Uterus (tissue), 4 donors: ENCODE measurements around the gene LGALS7B. TPM values are rescaled to one million over a fixed set of nuclear protein-coding genes. Genes with fewer than 3 reads are reported as not detected.
"Not testable (repeated sequence)": the region's sequence is repeated elsewhere in the genome, so short reads cannot be mapped to it uniquely, and the experiment has no call there.

Experiments
- DNase-seq, 2 donors: peaks; one replicate each; pipeline ENCODE4 v3.0.0-alpha.2; 2019 to 2020
- H3K27ac ChIP-seq, 2 donors: fragments of 200-600 bp; sonication (generic); 1 replicate in 1 of 2; 2 replicates in 1 of 2; pipeline ENCODE4 v1.5.1; 2016 to 2018
- H3K27me3 ChIP-seq, 2 donors: fragments of 200-600 bp; sonication (generic); one replicate each; pipeline ENCODE4 v1.5.1; 2018 to 2019; ENCODE audit warnings: control low read depth in 1 of 2
- H3K36me3 ChIP-seq, 2 donors: fragments of 200-600 bp; sonication (generic); one replicate each; pipeline ENCODE4 v1.5.1; 2019; ENCODE audit warnings: control low read depth in 1 of 2
- H3K4me1 ChIP-seq, 2 donors: fragments of 200-600 bp; sonication (generic); one replicate each; pipeline ENCODE4 v1.5.1; 2018 to 2019; ENCODE audit warnings: control low read depth in 1 of 2
- H3K4me3 ChIP-seq, 2 donors: fragments of 200-600 bp; sonication (generic); 1 replicate in 1 of 2; 2 replicates in 1 of 2; pipeline ENCODE4 v1.5.1; 2018 to 2019; ENCODE audit warnings: mild to moderate bottlenecking in 1 of 2
- H3K9me3 ChIP-seq, 2 donors: fragments of 200-600 bp; sonication (generic); one replicate each; pipeline ENCODE4 v1.5.1; 2019; ENCODE audit warnings: control low read depth in 1 of 2
- CTCF ChIP-seq, 4 experiments: fragments of 200-600 bp in 2 of 4; fragments of 450-650 bp in 2 of 4; sonication (generic) in 2 of 4; IDR thresholded peaks; one replicate each; pipeline ENCODE4 v1.5.1; 2016 to 2019; ENCODE audit warnings: antibody characterized with exemption in 4 of 4, mild to moderate bottlenecking in 2 of 4, moderate library complexity in 1 of 4
- POLR2A ChIP-seq, 2 donors: fragments of 450-650 bp; IDR thresholded peaks; one replicate each; pipeline ENCODE4 v1.6.1; 2016; ENCODE audit warnings: antibody characterized with exemption in 2 of 2, mild to moderate bottlenecking in 1 of 2, moderate library complexity in 1 of 2
- intact Hi-C: fragments of 100-400 bp; cut with DNase I; formaldehyde crosslinking; loops from one replicate; pipeline ENCODE4 v1.15.1; 2023; ENCODE audit warnings: low total_unique reads
- total RNA-seq, 4 donors: library from RNA; depleted of rRNA in 3 of 4; stranded (reverse); fragments of >200 nt in 3 of 4; gene quantifications; one replicate each; pipeline versions ENCODE4 v1.1.0 to v1.2.4, GENCODE V29; 2014 to 2023
- donor health status: DM: yes; HTN: yes; CAD: no.

LGALS7B gene
- total RNA-seq, 4 donors from 2014 or later: 1.1 to 6.2 TPM; not detected in 2

DNA sequence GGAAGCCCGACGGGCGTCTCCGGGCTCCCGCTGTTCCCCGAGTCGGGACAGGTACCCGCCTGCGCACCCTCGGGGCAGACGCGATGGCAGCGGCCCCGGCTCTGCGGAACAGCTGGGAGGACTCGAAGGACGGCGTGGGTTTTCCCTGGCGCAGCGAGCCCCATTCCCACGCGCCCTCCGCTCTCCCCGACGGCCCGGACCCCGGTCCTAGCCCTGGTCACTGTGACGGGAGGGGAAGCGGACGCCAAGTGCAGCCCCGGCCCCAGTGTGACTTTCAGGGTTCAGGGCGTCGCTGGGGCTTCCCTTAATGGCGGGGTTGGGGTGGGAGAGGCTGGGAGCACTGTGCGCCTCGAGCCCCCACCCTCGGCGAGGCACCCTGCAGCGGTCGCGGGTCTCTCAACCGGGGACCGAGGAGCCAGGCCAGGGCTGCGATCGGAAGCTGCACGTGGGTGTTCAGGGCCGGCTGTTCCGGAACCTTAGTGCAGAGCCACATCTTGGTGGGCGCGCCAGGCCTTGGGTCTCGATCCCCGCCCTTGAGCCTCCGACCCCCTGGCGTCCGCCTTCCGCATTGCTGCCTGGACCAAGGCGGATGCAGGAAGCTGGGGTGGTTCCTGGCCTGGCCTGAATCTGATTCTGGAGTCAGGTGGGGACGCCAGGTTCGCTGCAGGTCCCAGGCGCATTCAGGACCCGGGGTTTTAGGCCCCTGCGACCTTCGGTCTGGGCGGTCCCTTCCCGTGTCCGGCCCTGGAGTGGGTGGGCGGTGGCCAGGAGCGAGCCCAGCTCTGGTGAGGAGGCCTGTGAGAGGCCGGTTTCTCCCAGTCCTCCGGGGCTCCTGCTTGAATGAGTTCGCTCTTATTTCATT is 3.5 kb downstream of the LGALS7B start:
- intact Hi-C loops: no loop called here
- no peaks in the 10 kb centered on the region for H3K4me1 ChIP-seq
- H3K36me3 ChIP-seq: no peaks in the 10 kb centered on the region
- no peak for DNase-seq
- no peaks in the 10 kb centered on the region for H3K9me3 ChIP-seq
- TF ChIP-seq POLR2A (IDR thresholded peaks at IDR 0.05): no peak
- peak in 2 of 4 experiments; percentile 24 to 32 for TF ChIP-seq CTCF (IDR thresholded peaks at IDR 0.05)
- no peak overlapping the region for H3K4me3 ChIP-seq
- no peaks in the 10 kb centered on the region for H3K27me3 ChIP-seq
- no peak overlapping the region for H3K27ac ChIP-seq

DNA sequence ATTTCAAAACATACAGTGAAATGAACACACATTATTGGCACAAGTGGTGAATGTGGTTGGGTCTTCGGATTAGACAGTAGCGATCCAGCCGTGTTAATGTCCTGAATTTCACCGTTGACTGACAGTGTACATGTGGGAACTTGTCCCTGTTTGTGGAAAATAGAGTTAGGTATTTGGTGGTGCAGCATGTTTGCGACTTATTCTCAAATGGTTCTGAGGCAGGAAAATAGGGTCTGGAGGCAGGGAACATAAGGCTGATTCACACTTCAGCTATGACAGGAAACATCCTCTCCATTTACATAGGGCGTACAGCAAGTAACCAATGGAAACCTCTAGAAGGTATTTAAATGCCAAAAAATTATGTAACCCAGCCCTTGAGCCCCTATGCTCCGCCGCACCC is 4.2 kb downstream of the LGALS7B start:
- H3K27me3 ChIP-seq: no peaks in the 10 kb centered on the region
- intact Hi-C loops: no loop called here
- H3K36me3 ChIP-seq: no peaks in the 10 kb centered on the region
- H3K4me3 ChIP-seq: no peak overlapping the region
- TF ChIP-seq CTCF (IDR thresholded peaks at IDR 0.05): no peak
- TF ChIP-seq POLR2A (IDR thresholded peaks at IDR 0.05): no peak
- DNase-seq: no peak
- no peak overlapping the region for H3K27ac ChIP-seq
- no peaks in the 10 kb centered on the region for H3K4me1 ChIP-seq
- H3K9me3 ChIP-seq: no peaks in the 10 kb centered on the region

GRCh38 chr19:38793671-38794070 is 4.7 kb downstream of the LGALS7B start:
- TF ChIP-seq CTCF (IDR thresholded peaks at IDR 0.05) (no peak), POLR2A (IDR thresholded peaks at IDR 0.05) (no peak)
- intact Hi-C loops: no loop called here
- Histone ChIP-seq H3K36me3 (no peaks in the 10 kb centered on the region), H3K27me3 (no peaks in the 10 kb centered on the region), H3K27ac (no peak overlapping the region), H3K4me3 (no peak overlapping the region), H3K9me3 (no peaks in the 10 kb centered on the region), H3K4me1 (no peaks in the 10 kb centered on the region)
- DNase-seq: no peak

DNA sequence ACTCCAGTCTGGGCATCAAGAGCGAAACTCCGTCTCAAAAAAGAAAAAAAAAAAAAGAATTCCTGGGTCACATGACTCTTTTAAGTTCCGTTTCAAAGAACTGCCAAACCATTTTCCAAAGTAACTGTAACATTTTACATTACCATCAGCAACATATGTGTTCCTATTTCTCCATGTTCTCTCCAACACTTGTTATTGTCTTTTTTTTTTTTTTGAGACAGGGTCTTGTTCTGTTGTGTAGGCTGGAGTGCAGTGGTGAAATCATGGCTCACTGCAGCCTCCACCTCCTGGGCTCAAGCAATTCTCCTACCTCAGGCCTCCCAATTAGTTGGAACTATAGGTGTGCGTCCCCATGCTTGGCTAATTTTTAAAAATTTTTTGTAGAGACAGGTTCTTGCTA is 6.5 kb downstream of the LGALS7B start:
- TF ChIP-seq CTCF (IDR thresholded peaks at IDR 0.05): no peak
- TF ChIP-seq POLR2A (IDR thresholded peaks at IDR 0.05): no peak
- Histone ChIP-seq H3K36me3 (no peaks in the 10 kb centered on the region), H3K4me1 (no peaks in the 10 kb centered on the region), H3K27ac (no peak overlapping the region), H3K4me3 (no peak overlapping the region), H3K9me3 (no peaks in the 10 kb centered on the region), H3K27me3 (no peaks in the 10 kb centered on the region)
- intact Hi-C loops: no loop called here
- DNase-seq: no peak

- Histone ChIP-seq H3K27ac (no peak overlapping the region), H3K4me3 (no peak overlapping the region), H3K36me3 (no peaks in the 10 kb centered on the region), H3K27me3 (no peaks in the 10 kb centered on the region), H3K4me1 (no peaks in the 10 kb centered on the region), H3K9me3 (no peaks in the 10 kb centered on the region)
- intact Hi-C loops: no loop called here
- TF ChIP-seq CTCF (IDR thresholded peaks at IDR 0.05): no peak
- no peak for TF ChIP-seq POLR2A (IDR thresholded peaks at IDR 0.05)
- no peak for DNase-seq
Observed at GRCh38 chr19:38796154-38796553, 7.2 kb downstream of the LGALS7B start.

DNA sequence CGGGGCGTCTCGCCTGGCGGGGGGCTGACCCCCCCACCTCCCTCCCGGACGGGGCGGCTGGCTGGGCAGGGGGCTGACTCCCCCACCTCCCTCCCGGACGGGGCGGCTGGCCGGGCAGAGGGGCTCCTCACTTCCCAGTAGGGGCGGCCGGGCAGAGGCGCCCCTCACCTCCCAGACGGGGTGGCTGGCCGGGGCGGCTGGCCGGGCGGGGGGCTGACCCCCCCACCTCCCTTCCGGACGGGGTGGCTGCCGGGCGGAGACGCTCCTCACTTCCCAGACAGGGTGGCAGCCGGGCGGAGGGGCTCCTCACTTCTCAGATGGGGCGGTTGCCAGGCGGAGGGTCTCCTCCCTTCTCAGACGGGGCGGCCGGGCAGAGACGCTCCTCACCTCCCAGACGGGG is 8.8 kb downstream of the LGALS7B start:
- H3K36me3 ChIP-seq, H3K4me3 ChIP-seq, H3K9me3 ChIP-seq, DNase-seq, intact Hi-C loops, H3K27me3 ChIP-seq, H3K27ac ChIP-seq, H3K4me1 ChIP-seq: not testable (repeated sequence)
